A549 (cell line): ENCODE results near the gene DEFB131B. TPM values are rescaled to one million over a fixed set of nuclear protein-coding genes. Genes with fewer than 3 reads are reported as not detected.
"Not testable (repeated sequence)": the region's sequence is repeated elsewhere in the genome, so short reads cannot be mapped to it uniquely, and the experiment has no call there.

Experiments used
- ATAC-seq, 2 experiments: fragments of 200-7000 bp in 1 of 2; fragments of >200 bp in 1 of 2; cut with Nextera tagmentation in 1 of 2; cut with Tn5 transposase in 1 of 2; 3 replicates each; pipeline versions ENCODE4 v1.8.0 to v1.9.1; 2018 to 2020; ENCODE audit warnings: mild to moderate bottlenecking in 1 of 2, moderate library complexity in 1 of 2
- CTCF ChIA-PET: fragments of 300-600 bp; sonication (Branson Sonifier 250); formaldehyde crosslinking; extraction: SDS; loops from one replicate; lab custom pipeline; 2021; ENCODE audit warnings: antibody characterized with exemption, inconsistent platforms; lab: Yijun Ruan, JAX
- POLR2A ChIA-PET: fragments of 350-600 bp; formaldehyde crosslinking; extraction: SDS; loops from one replicate; lab custom pipeline; 2021; ENCODE audit warnings: antibody characterized with exemption, inconsistent platforms; lab: Yijun Ruan, JAX
- DNase-seq, 2 experiments: peaks; one replicate each; pipeline versions ENCODE4 v3.0.0 to v3.0.0-alpha.2; 2011 to 2016; ENCODE audit warnings: low read depth in 1 of 2, low spot score in 1 of 2
- FAIRE-seq: peaks from 2 replicates; lab custom pipeline; 2011; peaks lifted over from hg19 to GRCh38; lab: Jason Lieb, UNC
- H3K27ac ChIP-seq, 2 experiments: fragments of >200 bp; sonication (Bioruptor Twin); formaldehyde crosslinking; 3 replicates each; pipeline ENCODE4 v1.5.1; 2016 to 2017
- H3K4me1 ChIP-seq: fragments of >200 bp; sonication (Bioruptor Twin); formaldehyde crosslinking; 3 replicates; pipeline ENCODE4 v1.6.1; 2016
- H3K4me2 ChIP-seq: fragments of >200 bp; sonication (Bioruptor Twin); formaldehyde crosslinking; 3 replicates; pipeline ENCODE4 v1.6.1; 2016
- H3K4me3 ChIP-seq: fragments of >200 bp; sonication (Bioruptor Twin); formaldehyde crosslinking; 3 replicates; pipeline ENCODE4 v1.5.1; 2016
- H3K9me3 ChIP-seq: fragments of >200 bp; sonication (Bioruptor Twin); formaldehyde crosslinking; 3 replicates; pipeline ENCODE4 v1.6.1; 2016
- CEBPB ChIP-seq, 2 experiments: fragments of >200 bp in 1 of 2; sonication (Bioruptor Twin) in 1 of 2; formaldehyde crosslinking in 1 of 2; IDR thresholded peaks; 2 replicates each; pipeline ENCODE4 v1.6.1; 2012 to 2016
- EHMT2 ChIP-seq: fragments of 200-600 bp; sonication (generic); IDR thresholded peaks from 2 replicates; pipeline ENCODE4 v1.6.1; 2016; ENCODE audit warnings: antibody characterized with exemption, low read depth, mild to moderate bottlenecking, moderate library complexity
- EP300 ChIP-seq, 2 experiments: fragments of >200 bp; sonication (Bioruptor Twin); formaldehyde crosslinking; IDR thresholded peaks; 2 replicates in 1 of 2; 3 replicates in 1 of 2; pipeline ENCODE4 v1.6.1; 2016 to 2017
- FOSB ChIP-seq: fragments of 250-450 bp; sonication (Bioruptor Pico); IDR thresholded peaks from 2 replicates; pipeline ENCODE4 v1.5.0; 2020; ENCODE audit warnings: mild to moderate bottlenecking, moderate library complexity
- FOSL2 ChIP-seq, 2 experiments: fragments of 450-650 bp in 1 of 2; fragments of >200 bp in 1 of 2; sonication (Bioruptor Twin) in 1 of 2; formaldehyde crosslinking; IDR thresholded peaks; 2 replicates each; pipeline versions ENCODE4 v1.5.0 to v1.6.1; 2016 to 2020; ENCODE audit warnings: mild to moderate bottlenecking in 1 of 2, moderate library complexity in 1 of 2
- FOXS1 ChIP-seq: fragments of 250-450 bp; sonication (Bioruptor Pico); IDR thresholded peaks from 2 replicates; pipeline ENCODE4 v1.5.0; 2020; ENCODE audit warnings: mild to moderate bottlenecking, moderate library complexity
- HMGXB4 ChIP-seq: fragments of 250-450 bp; sonication (Bioruptor Pico); IDR thresholded peaks from 2 replicates; pipeline ENCODE4 v1.5.0; 2021; ENCODE audit warnings: mild to moderate bottlenecking, moderate library complexity, borderline replicate concordance
- HOXA7 ChIP-seq: fragments of 250-450 bp; sonication (Bioruptor Pico); IDR thresholded peaks from 2 replicates; pipeline ENCODE4 v1.5.0; 2020; ENCODE audit warnings: mild to moderate bottlenecking, moderate library complexity
- JUN ChIP-seq, 2 experiments: fragments of >200 bp; sonication (Bioruptor Twin); formaldehyde crosslinking; IDR thresholded peaks; 2 replicates in 1 of 2; 3 replicates in 1 of 2; pipeline ENCODE4 v1.6.1; 2016 to 2017
- JUNB ChIP-seq: fragments of >200 bp; sonication (Bioruptor Twin); formaldehyde crosslinking; IDR thresholded peaks from 2 replicates; pipeline ENCODE4 v1.6.1; 2016
- KDM1A ChIP-seq: fragments of 200-600 bp; sonication (generic); IDR thresholded peaks from 2 replicates; pipeline ENCODE4 v1.6.1; 2016; ENCODE audit warnings: low read depth, mild to moderate bottlenecking
- MAX ChIP-seq: IDR thresholded peaks from 2 replicates; pipeline ENCODE4 v1.6.1; 2012
- NR3C1 ChIP-seq: fragments of >200 bp; sonication (Bioruptor Twin); formaldehyde crosslinking; IDR thresholded peaks from 3 replicates; pipeline ENCODE4 v1.6.1; 2017
- POLR2AphosphoS2 ChIP-seq: conservative IDR thresholded peaks from 2 replicates; pipeline ENCODE4 v1.6.1; 2012; ENCODE audit warnings: low read length, improper control_type of control experiment, inconsistent platforms
- RAD21 ChIP-seq, 2 experiments: fragments of >200 bp in 1 of 2; sonication (Bioruptor Twin) in 1 of 2; formaldehyde crosslinking in 1 of 2; IDR thresholded peaks in 1 of 2; conservative IDR thresholded peaks in 1 of 2; 2 replicates in 1 of 2; 3 replicates in 1 of 2; pipeline ENCODE4 v1.6.1; 2012 to 2018; ENCODE audit warnings: inconsistent platforms in 1 of 2
- SMC3 ChIP-seq: fragments of >200 bp; sonication (Bioruptor Twin); formaldehyde crosslinking; IDR thresholded peaks from 3 replicates; pipeline ENCODE4 v1.6.1; 2018; ENCODE audit warnings: inconsistent platforms
- SREBF2 ChIP-seq: fragments of 450-650 bp; IDR thresholded peaks from 2 replicates; pipeline ENCODE4 v1.6.1; 2014; ENCODE audit warnings: mild to moderate bottlenecking, moderate library complexity
- TFCP2L1 ChIP-seq: fragments of 250-450 bp; sonication (Bioruptor Pico); IDR thresholded peaks from 2 replicates; pipeline ENCODE4 v1.5.0; 2021; ENCODE audit warnings: mild to moderate bottlenecking
- ZC3H11A ChIP-seq: fragments of 450-650 bp; IDR thresholded peaks from 2 replicates; pipeline ENCODE4 v1.6.1; 2014; ENCODE audit warnings: antibody characterized with exemption, mild to moderate bottlenecking
- whole genome bisulfite sequencing: methylation state at CpG from one replicate; pipeline ENCODE4 v1.1.6; 2017; ENCODE audit errors: missing lambda C conversion rate; 5-methylcytosine and 5-hydroxymethylcytosine counted together
- polyA plus RNA-seq, 4 experiments: library from polyadenylated mRNA; depleted of rRNA in 3 of 4; stranded (reverse); fragments of >200 nt; fragmentation: RNase III in 1 of 4; extraction: RNeasy Plus Mini Kit Qiagen cat#74134 plus additional on column Dnase treatment in 1 of 4; gene quantifications; 2 replicates in 3 of 4; 3 replicates in 1 of 4; pipeline ENCODE4 v1.2.3, GENCODE V29; 2011 to 2017

The DEFB131B gene
- polyA plus RNA-seq, 2 of the 4 experiments (the other 2 are of a cell fraction): not detected

- H3K4me1 ChIP-seq: no peaks in the 10 kb centered on the region
- ChIA-PET POLR2A (no interaction called here), CTCF (no interaction called here)
- TF ChIP-seq JUN (IDR thresholded peaks at IDR 0.05): no peak
- TF ChIP-seq SMC3: no peak
- TF ChIP-seq KDM1A: no peak
- TF ChIP-seq ZC3H11A: no peak
- TF ChIP-seq FOXS1 (CRISPR knock-in tag): no peak
- TF ChIP-seq SREBF2: no peak
- TF ChIP-seq MAX: no peak
- TF ChIP-seq POLR2AphosphoS2: no peak
- TF ChIP-seq CEBPB (IDR thresholded peaks at IDR 0.05): no peak
- TF ChIP-seq HMGXB4 (CRISPR knock-in tag): no peak
- TF ChIP-seq TFCP2L1 (CRISPR knock-in tag): no peak
- no peak for TF ChIP-seq EP300 (IDR thresholded peaks at IDR 0.05)
- no peak for TF ChIP-seq NR3C1
- WGBS: 87% methylated on average over 12 of the region's 12 CpGs
- H3K9me3 ChIP-seq: no peaks in the 10 kb centered on the region
- H3K4me3 ChIP-seq: no peak overlapping the region
- no peak for FAIRE-seq
- no peak overlapping the region for H3K4me2 ChIP-seq
- DNase-seq: no peak
- no peak for ATAC-seq
- H3K27ac ChIP-seq: no peak overlapping the region
These were observed 17.7 kb downstream of the DEFB131B start for GRCh38 chr11:71895961-71896360.

GRCh38 chr11:71901137-71901536 is 22.9 kb downstream of the DEFB131B start:
- H3K9me3 ChIP-seq, H3K4me1 ChIP-seq, FAIRE-seq, POLR2A ChIA-PET, H3K27ac ChIP-seq, DNase-seq, H3K4me2 ChIP-seq, ATAC-seq, H3K4me3 ChIP-seq: not testable (repeated sequence)
- WGBS: 92% methylated on average over 14 of the region's 14 CpGs
- CTCF ChIA-PET: interaction anchor here (1.2 kb wide), 1 partner anchor 243 kb away, joined by 3 read pairs; no protein-coding TSS in a partner anchor

GRCh38 chr11:71908218-71908617 is 30.0 kb downstream of the DEFB131B start:
- Histone ChIP-seq H3K9me3 (no peaks in the 10 kb centered on the region), H3K27ac (no peak overlapping the region), H3K4me1 (no peaks in the 10 kb centered on the region), H3K4me2 (no peak overlapping the region)
- WGBS: 79% methylated on average over 9 of the region's 9 CpGs
- CTCF ChIA-PET: interaction anchor here (1.2 to 1.4 kb wide), 2 partner anchors 11 to 44 kb away, joined by 3 read pairs; no protein-coding TSS in a partner anchor
- POLR2A ChIA-PET: no interaction called here
- no peak for FAIRE-seq
- TF ChIP-seq RAD21 (conservative IDR thresholded peaks at IDR 0.05 in 1 of 2, IDR thresholded peaks at IDR 0.05 in 1 of 2) (no peak), EHMT2 (no peak), FOSL2 (IDR thresholded peaks at IDR 0.05) (no peak), FOSL2 (CRISPR knock-in tag; IDR thresholded peaks at IDR 0.05) (no peak), HOXA7 (CRISPR knock-in tag) (no peak), FOSB (CRISPR knock-in tag) (no peak), JUNB (no peak)
- TF ChIP-seq, all 56 proteins: peak for 0
- no peak overlapping the region for H3K4me3 ChIP-seq
- DNase-seq (no peak), ATAC-seq (no peak)

- H3K4me2 ChIP-seq, H3K27ac ChIP-seq, FAIRE-seq, H3K9me3 ChIP-seq, DNase-seq, H3K4me3 ChIP-seq, POLR2A ChIA-PET, ATAC-seq, H3K4me1 ChIP-seq: not testable (repeated sequence)
- CTCF ChIA-PET: interaction anchor here (0.6 to 2.0 kb wide), 4 partner anchors 8 to 180 kb away, joined by 3 to 7 read pairs (median 4); partner anchors contain the start of gene XNDC1N
- WGBS: 84% methylated on average over 4 of the region's 5 CpGs
These were observed 32.5 kb downstream of the DEFB131B start for GRCh38 chr11:71910775-71911174.
